Right lung (tissue), 5 donors: Measurements from ENCODE around the gene PRKD2. TPM values are rescaled to one million over a fixed set of nuclear protein-coding genes. Genes with fewer than 3 reads are reported as not detected.
"Not testable (repeated sequence)": the region's sequence is repeated elsewhere in the genome, so short reads cannot be mapped to it uniquely, and the experiment has no call there.

ENCODE experiments used
- DNase-seq, 2 donors: peaks; one replicate each; pipeline ENCODE4 v3.0.0-alpha.2; 2013
- polyA plus RNA-seq, 5 donors: library from polyadenylated mRNA; unstranded; fragments of 120-200 nt; gene quantifications; one replicate each; pipeline versions ENCODE4 v1.2.1 to v1.2.3, GENCODE V29; 2013; ENCODE audit warnings: inconsistent platforms in 1 of 5, low replicate concordance in 1 of 5; ENCODE audit not compliant: insufficient read length in 5 of 5, insufficient read depth in 1 of 5

PRKD2 gene
- polyA plus RNA-seq, 5 donors: 33.7 to 59.4 (median 54.0) TPM

DNA sequence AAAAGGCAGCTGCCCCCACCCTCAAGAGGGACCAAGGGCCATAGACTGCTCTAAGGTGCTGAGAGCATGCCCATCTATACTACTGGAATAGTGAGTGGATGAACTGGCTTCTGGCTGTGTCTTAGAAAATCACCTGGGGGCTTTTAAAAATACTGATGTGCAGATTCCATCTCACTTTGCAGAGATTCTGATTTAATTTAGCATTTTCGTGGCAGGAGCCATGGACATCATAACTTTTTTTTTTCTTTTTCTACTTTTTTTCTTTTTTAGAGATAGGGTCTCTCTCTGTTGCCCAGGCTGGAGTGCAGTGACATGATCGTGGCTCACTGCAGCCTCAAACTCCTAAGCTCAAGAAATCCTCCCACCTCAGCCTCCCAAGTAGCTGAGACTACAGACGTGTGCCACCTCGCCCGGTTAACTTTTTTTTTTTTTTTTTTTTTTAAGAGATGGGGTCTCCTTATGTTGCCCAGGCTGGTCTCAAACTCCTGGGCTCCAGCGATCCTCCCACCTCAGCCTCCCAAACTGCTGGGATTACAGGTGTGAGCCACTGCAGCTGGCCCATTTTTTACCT lies 4.1 kb downstream of the PRKD2 start:
- not testable (repeated sequence) for DNase-seq

DNA sequence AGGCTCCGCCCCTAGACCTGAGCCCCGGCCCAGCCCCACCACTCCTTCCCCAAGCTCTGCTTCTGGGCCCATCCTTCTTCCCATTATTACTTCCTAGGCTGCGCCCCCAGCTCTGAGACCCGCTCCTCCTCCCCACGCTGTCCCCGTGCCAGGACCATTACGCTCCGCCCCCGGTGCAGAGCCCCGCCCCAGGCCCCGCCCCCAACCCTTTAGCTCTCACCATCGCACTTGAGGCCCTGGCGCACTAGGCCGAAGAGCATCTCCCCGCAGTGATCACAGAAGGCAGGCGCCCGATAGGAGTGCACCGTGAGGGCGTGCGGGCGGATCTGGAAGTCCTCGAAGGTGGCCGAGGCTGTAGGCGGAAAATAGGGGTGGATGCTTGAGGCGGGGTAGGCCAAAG lies 6.2 kb downstream of the PRKD2 start:
- no peak for DNase-seq

DNA sequence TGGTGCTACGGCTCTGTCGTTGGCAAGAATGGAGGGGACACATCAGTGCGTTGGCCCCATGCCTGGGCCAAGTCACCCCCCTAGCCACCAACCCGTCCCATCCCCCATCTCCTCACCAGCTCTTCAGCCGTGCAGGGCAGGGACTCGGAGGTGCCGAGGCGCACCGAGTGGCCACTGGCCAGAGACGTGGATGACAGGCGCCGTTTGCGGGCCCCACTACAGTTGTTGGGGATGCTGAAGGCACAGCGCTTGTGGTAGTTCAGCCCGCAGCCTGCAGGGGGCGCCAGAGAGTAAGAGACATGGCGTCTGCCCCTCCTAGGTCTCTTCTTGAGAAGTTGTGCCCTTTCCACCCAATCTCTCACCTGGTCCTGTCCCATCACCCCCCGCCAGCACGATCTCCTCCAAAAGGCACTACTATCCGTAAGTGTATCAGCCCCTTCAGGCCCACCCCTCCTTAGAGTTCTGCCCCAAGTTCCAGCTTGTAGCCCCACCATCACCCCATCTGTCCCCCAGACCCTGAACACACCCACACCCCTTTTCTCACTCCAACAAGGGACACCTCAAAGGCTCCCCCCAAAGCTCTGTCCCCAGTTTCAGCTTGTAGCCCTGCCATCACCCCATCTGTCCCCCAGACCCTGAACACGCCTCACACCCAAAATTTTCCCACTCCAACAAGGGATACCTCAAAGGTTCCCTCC lies 12.4 kb downstream of the PRKD2 start:
- peak in 1 of 2 donors; percentile 32 for DNase-seq

DNA sequence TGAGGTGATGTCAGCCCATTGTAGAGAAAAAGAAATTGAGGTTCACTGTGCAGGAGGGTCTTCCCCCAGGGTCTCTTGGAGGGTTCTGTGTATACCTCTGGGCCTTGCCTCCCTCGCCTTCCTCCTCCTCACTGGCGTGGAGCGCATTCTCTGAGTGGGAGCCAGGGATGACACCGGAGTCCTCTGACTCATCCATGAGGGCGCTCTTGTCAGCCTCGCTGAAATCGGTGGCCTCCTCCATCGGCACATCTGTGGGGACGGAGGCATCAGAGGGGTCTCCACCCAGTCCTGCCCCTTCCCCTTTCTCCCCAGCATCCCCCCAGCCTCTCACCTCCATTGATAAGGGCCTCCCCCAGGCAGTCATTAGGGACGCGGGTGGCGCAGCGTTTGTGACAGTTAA lies 16.2 kb downstream of the PRKD2 start:
- DNase-seq: no peak

DNA sequence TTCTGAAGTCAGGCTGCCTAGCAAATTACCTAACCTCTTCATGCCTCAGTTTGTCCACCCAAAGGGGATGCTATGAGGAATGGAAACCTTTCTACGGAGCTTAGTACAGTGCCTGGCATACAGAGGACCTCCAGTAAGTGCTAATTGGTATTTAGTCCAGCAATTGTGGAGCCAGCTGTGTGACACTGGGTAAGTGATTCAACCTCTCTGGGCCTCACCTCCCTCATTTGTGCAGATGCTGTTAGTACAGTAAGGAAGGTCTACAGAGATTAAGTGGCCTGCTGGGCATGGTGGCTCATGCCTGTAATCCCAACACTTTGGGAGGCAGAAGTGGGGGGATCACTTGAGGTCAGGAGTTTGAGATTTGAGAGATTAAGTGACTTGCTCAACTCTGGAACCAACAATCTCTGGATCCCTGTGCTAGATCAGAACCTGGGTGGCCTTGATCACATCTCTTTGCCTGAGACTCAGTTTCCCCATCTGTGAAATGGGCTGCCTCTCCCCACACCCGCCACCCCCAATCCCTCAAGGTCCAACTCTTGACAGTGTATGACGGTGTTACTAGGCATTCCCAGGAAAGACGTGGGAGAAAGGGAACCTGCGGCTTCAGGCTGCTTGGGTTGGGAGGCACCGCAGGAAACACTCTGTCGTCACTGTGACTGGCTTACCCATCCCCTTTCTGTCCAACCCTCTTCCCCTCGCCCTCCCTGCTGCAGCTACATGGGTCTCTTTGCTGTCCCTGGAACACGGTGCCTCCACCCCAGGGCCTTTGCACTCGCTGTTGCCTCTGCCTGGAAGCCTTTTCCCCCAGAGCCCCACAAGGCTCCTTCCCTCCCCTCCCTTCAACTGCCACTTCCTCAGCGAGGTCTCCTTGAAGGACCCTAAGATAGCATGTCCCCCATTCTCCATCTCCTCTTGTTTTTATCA lies 18.3 kb downstream of the PRKD2 start:
- DNase-seq: no peak

DNA sequence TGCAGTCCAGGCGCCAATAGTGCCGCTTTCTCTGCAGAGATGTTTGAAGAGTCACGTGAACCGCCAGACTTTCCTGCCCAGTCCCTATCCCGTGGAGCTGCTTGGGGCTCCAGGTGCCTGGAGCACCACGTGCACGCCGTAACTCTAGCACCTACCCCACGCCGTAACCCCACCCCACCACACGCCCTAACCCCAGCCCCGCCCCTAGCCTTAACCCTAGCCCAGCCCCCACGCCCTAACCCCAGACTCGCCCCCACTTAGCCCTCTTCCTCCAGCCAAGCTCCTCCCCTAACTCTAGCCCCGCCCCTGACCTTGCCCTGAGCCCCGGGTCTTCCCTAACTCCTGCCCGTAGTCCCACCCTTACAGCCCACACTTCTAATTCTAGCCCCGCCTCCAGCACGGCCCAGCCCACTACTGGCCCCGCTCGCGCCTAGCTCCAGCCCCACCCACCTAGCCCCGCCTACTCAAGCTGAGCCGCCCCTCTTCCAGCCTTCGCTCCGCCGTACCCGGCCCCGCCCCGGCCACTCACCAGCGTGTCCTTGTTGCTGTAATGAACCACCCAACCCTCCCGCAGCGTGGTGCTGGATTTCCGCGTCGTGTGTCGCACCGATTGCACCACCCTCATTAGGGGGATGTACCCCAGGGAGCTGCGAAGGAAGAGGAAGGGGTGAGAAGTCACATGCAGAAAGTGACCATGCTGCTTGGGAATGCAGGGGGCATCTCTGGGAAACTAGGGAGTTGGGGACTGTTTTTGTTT lies 19.5 kb downstream of the PRKD2 start:
- peak; percentile 71 for DNase-seq

DNA sequence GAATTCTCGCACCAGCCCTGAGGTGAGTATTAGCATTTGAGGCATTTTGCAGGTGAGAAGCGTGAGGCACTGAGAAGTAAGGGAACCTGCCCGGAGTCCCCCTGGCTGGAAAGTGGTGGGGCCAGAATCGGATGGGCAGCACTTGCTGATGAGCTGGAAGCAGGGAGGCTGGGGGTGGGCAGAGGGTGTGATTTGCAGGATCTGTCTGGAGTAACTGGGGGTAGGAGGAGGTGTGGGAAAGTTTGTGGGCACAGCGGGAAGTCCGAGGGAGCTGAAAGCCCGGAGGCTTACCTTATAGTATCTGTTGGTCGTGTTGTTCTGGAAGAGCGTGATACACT lies 20.1 kb downstream of the PRKD2 start:
- DNase-seq: no peak

DNA sequence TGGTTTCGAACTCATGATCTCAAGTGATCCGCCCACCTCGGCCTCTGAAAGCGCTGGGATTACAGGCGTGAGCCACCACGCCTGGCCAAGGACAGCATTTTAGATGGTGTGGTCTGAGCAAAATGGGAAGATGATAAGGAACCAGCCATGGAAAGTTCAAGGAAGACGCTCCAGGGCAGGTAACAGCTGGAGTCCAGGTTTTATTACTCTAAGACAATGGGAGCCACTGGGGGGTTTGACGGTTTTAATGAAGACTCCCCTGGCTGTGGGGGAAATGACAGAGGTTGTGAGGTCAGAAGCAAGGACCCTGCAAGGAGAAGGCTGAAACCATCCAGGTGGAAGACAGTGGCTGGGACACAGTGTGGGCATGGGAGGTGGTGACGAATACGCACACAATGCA lies 20.9 kb downstream of the PRKD2 start:
- no peak for DNase-seq

DNA sequence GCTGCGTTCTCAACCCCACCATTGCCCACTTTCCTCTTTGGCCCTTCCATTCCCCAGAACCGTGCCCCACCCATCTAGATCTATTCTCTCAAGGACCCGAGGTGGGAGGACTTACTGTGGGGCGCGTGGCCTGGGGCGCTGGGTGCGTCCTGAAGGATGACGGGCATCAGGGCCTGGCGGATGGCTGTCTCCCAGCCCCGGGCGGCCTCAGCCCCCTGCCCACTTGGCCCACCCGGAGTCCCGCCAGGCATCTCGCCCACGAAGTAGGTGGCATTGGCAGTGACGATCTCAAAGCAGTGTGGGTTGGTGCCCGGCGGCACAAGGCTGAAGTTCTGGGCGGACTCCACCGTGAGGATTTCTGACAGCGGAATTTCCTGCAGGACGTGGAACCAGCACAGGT lies 23.2 kb downstream of the PRKD2 start:
- no peak for DNase-seq

DNA sequence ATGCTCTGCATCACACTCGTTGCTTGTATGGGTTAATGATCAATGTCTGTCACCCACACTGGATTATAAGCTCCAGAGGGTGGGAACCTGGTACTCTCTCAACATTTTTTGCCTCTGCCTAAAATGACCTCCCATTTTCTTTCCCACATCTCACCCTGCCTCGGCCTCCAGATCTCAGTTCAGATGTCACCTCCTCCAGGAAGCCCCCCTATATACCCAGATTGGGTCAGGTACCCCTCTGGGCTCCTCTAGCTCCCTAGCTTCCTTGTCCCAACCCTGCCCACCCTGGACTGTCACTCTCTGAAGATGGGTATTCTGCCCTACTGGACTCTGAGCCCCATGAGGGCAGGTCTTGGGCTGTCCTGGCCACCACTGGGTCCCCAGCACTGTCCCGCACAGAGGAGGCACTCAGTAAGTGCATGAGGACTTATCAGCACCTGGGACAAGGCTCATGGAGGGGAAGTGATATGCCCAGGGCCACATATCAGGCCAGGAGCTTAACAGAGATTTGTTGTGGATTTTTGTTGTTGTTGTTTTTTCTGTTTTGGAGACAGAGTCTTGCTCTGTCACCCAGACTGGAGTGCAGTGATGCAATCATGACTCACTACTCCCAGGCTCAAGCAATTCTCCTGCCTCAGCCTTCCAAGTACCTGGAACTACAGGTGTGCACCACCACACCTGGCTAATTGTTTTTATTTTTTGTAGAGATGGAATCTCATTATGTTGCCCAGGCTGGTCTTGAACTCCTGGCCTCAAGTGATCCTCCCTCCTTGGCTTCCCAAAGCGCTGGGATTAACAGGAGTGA lies 23.8 kb downstream of the PRKD2 start:
- DNase-seq: no peak

DNA sequence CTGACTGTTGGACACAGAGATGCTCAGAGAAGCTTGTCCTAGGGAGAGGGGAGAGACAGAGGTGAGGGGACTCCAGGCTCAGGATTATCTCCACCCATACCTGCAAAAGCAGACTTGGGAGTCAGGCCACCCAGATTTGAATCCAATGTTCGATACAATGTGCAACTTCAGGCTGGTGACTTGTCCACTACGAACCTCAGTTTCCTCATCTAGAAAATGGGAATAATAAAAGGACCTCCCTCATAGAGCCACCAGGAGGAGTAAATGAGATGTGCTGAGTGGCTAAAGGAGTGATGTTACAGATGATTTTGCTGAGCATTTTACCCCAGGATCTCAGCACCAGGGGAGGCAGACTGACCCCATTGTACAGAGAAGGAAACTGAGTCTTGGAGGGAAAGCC lies 25.0 kb downstream of the PRKD2 start:
- no peak for DNase-seq

DNA sequence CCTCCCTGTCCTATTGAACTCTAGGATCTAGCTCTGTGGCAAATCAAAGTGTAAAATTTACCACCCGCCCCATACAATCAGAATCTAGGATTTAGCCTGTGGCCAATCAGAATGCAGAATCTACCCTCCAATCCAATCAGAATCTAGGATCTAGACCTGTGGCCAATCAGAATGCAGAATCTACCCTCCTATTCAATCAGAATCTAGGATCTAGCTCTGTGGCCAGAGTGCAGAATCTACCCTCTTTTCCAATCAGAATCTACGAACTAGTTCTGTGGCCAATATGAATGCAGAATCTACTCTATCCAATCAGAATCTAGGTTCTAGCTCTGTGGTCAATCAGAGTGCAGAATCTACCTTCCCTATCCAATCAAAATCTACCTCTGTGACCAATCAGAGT lies 25.8 kb downstream of the PRKD2 start:
- no peak for DNase-seq

DNA sequence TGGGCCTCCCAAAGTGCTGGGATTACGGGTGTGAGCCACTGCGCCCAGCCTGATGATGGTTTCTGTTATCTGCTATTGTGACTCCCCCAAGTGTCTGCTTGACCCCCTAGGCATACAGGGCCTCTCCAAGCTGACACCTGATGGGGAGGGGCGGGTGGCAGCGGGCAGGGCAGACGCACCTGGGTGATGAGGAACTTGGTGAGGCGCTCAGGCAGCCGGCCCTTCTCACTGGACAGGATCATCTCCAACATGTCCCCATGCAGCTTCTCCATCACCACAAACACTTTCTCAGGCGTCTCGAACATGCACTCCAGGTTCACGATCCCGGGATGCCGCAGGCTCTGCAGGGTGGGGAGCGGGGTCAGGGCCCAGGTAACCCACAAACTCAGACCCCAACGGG lies 27.6 kb downstream of the PRKD2 start:
- DNase-seq: no peak

DNA sequence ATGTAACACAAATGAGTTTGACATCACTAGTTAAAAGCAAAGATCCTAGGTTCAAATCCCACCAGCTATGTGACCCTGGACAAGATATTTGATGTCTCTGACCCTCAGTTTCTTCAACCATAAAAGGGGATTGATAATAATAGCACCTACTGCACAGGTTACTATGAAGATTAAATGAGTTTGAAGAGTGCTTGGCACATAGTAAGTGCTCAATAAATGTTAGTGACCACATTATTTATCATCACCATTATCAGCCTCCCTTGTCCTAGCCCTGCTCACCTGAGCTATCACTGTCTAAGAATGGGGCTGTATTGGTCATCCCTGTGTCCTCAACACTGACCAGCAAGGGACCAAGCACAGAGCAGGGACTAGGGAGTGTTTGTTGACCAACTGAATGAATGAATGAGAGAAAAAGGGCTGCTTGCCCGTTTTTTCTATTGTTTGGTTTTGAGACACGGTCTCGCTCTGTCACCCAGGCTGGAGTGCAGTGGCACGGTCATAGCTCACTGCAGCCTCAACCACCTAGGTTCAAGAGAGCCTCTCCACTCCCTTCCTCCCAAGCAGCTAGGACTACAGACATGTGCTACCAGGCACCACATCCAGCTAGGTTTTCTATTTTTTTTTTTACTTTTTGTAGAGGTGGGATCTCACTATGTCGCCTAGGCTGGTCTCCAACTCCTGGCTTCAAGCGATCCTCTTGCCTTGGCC lies 29.3 kb downstream of the PRKD2 start:
- no peak for DNase-seq

DNA sequence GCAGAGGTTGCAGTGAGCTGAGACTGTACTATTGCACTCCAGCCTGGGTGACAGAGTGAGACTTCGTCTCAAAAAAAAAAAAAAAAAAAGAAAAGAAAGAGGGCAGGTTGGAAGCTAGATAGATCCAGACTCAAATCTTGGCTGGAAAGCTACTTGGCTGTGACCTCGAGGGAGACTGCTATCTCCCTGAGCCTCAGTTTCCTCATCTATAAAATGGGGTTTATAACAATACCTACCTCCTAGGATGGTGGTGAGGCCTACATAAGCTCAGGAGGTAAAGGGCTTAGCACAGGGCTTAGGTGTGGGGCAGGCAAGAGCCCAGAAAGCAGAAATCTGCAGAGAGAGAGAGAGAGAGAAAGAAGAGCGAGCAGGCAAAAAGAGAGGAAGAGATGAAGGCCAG lies 31.7 kb downstream of the PRKD2 start:
- no peak for DNase-seq

DNA sequence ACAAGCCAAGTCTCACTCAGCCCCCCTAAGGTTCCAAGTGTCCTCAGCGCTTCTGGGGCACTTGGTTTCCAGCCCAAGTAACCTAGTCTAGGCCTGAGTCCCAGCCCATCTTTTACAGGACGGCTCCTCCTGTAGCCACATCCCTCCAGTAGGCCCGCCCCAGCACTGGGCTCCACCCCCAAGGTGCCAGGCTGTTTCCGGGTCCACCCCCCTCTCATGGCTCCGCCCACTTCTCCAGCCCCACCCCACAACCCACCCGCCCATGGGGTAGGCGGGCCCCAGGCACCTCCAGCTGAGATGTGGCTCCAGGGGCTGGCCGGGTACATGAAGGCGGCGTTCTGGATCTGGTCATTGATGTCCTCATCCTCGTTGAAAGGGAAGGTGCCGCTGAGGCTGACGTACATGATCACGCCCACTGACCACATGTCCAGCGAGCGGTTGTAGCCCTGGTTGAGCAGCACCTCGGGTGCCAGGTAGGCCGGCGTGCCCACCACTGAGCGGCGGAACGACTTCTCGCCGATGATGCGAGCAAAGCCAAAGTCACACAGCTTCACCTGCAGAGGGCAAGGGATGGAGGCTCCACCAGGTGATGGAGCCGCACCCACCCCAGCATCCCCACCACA lies 38.7 kb downstream of the PRKD2 start:
- no peak for DNase-seq

DNA sequence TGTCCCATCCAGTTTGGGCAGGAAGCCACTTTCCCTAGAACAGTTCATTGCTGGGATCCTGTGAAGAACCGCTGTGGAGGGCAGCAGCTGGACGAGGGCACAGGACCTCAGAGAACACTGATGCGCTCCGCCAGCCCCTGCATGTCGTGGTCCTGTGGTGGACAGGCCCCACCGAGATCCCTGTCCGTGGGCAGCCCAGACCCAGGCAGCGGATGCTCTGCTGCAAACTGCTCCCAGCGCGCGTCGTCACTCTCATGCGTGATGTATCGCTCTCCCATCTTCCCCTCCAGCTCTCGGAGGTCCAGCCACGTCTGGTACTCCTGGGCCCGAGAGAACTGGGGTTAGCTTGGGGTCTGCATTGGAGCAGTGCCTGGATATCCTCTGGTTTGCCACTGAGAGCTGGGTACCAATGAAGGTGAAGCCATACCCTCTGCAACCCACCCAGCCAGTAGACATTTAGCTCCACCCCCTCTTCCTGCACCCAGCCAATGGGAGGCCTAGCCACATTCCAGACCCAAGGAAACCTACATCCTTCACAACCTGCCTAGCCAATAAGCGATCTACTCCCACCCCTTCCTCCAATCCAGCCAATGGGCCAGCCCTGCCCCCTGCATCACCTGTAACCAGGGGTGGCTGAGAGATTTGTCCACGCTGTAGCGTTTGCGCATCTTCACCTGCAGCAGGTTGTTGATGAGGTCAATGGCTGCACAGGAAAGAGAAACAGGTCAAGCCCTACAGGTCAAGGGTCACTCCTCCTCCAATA lies 42.3 kb downstream of the PRKD2 start:
- no peak for DNase-seq

DNA sequence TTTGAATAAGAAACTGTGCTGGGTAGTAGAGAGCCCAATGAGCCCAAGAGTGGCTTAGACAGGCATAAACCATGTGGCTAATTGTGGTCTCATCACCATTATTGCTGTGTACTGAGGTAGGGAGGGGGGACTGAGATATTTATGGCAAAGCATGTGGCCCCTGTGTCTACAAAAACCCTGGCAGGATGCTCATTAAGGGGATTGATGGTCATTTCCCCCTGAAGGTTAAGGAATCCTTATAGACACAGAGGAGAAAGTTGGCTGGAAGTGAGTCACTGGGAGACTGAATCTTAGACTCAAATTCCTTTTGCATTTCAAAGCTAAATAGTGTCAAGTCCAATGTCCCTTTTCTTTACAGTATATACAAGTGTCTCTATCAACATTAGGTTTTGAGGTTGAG lies 46.1 kb downstream of the PRKD2 start:
- no peak for DNase-seq

DNA sequence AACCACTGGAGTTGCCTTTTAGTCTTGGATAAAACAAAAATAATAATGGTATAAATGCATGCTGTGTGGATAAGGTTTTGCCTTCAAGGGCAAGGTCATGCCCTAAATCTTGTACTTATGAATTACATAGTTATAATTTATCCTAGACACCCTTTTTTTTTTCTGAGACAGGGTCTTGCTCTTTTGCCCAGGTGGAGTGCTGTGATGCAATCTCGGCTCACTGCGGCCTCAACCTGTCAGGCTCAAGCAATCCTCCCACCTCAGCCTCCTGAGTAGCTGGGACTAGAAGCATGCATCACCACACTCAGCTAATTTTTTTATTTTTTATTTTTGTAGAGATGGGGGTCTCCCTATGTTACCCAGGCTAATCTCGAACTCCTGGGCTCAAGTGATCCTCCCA lies 48.3 kb downstream of the PRKD2 start:
- DNase-seq: no peak

DNA sequence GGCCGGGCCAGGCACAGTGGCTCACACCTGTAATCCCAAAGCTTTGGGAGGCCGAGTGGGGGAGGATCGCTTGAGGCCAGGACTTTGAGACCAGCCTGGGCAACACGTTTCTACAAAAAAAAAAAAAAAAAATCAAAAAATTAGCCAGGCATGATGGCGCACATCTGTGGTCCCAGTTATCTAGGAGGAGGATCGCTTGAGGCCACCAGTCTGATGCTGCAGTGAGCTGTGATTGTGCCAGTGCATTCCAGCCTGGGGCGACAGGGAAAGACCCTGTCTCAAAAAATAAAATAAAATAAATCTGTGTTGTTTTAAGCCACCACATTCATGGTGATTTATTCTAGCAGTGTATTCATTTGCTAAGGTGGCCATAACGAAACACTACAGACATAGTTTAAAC lies 51.8 kb downstream of the PRKD2 start:
- no peak for DNase-seq
